ENCODE data around the gene SCNN1B.
"Not testable (repeated sequence)": the region's sequence is repeated elsewhere in the genome, so short reads cannot be mapped to it uniquely, and the experiment has no call there.

Gene SCNN1B

DNA sequence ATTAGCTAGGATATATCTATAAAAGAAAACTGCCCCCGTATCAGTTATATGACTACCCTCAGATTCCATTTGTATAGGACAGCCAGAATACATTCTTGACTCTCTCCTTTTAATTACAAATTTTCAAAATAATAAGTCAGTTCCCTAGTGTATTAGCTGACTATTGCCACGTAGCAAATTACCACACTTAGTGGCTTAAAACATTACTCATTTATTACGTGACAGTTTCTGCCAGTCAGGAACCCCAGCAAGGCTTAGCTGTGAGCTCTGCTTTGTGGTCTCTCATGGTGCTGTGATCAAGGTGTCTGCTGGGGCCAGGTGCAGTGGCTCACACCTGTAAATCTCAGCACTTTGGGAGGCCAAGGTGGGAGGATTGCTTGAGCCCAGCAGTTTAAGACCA is 13.9 kb upstream of the SCNN1B start:
- H3K27ac ChIP-seq (ENCODE audit: low read length) = no peak overlapping the region
- H3K4me1 ChIP-seq (ENCODE audit: control insufficient read depth, insufficient read depth, low read length) = no peaks in the 10 kb centered on the region
- WGBS (ENCODE audit: insufficient coverage, insufficient read length) = no CpG with 5 or more reads among the region's 3 CpGs
- H3K9me3 ChIP-seq (ENCODE audit: control insufficient read depth, insufficient read depth, low read length) = no peaks in the 10 kb centered on the region
- no peak for DNase-seq (ENCODE audit: low read depth, low spot score)
- no peaks in the 10 kb centered on the region for H3K36me3 ChIP-seq (ENCODE audit: control insufficient read depth, insufficient read depth, low read length)
- no peaks in the 10 kb centered on the region for H3K27me3 ChIP-seq (ENCODE audit: control insufficient read depth, insufficient read depth, low read length)
- no peak overlapping the region for H3K4me3 ChIP-seq (ENCODE audit: low read length)

DNA sequence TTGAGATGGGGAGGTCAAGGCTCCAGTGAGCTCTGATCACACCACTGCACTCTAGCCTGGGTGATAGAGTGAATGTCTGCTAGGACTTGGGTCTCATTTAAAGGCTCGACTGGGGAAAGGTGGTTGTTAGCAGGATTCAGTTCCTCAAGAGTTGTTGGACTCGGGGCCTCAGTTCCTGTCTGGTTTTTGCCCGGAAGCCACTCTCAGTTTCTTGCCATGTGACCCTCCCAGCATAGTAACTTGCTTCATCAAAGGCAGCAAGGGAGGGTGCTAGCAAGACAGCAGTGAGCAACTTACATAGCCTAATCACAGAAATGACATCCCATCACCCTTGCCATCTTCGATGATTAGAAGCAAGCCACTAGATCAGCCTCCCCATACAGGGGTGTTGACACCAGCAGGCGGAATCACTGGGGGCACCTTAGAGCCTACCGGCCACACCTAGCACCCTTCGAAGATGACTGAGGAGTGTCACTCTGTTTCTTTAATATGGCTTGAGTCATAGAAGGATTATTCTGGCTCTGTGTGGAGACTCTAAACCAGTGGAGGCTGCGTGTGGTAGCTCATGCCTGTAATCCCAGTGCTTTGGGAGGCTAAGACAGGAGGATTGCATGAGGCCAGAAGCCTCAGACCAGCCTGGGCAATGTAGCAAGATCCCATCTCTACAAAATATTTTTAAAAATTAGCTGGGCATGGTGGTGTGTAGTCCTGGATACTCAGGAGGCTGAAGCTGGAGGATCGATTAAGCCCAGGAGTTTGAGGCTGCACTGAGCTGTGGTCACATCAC is 13.2 kb upstream of the SCNN1B start:
- Histone ChIP-seq H3K27ac (ENCODE audit: low read length) (no peak overlapping the region), H3K9me3 (ENCODE audit: control insufficient read depth, insufficient read depth, low read length) (no peaks in the 10 kb centered on the region), H3K4me3 (ENCODE audit: low read length) (no peak overlapping the region), H3K27me3 (ENCODE audit: control insufficient read depth, insufficient read depth, low read length) (no peaks in the 10 kb centered on the region), H3K4me1 (ENCODE audit: control insufficient read depth, insufficient read depth, low read length) (no peaks in the 10 kb centered on the region), H3K36me3 (ENCODE audit: control insufficient read depth, insufficient read depth, low read length) (no peaks in the 10 kb centered on the region)
- no peak for DNase-seq (ENCODE audit: low read depth, low spot score)
- WGBS (ENCODE audit: insufficient coverage, insufficient read length) = no CpG with 5 or more reads among the region's 9 CpGs

DNA sequence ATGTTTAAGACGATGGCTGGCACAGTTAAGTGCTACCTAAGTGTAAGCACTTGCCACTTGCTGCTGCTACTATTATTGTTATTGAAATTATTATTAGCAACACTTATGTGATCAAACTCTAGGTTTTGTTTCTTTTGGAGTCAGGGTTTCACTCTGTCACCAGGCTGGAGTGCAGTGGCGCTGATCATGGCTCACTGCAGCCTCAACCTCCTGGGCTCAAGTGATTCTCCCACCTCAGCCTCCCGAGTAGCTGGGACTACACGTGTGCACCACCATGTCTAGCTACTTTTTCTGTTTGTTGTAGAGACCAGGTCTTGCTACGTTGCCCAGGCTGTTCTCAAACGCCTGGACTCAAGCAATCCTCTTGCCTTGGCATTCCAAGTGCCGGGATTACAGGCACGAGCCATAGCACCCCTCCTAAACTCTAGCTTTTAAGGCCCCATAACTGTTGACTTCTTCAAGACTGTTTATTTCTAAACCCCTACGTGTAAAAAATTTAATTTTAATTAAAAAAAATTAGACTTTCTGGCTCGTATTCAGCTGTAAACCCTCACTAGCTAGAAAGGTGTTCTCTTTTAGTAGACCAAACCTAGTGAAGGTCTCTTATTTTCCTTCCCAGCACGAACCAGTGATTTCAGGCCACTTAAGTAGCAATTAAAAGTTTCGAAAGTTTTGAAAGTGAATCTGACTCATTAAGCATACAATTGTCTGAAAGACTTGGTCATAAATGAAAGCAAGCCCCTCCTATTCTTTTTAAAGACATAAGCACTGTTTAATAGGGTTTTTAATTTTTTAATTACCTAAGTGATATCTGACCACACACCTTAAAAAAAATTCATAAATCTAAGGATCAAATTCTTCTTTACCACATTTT is 11.7 kb upstream of the SCNN1B start:
- no peaks in the 10 kb centered on the region for H3K27me3 ChIP-seq (ENCODE audit: control insufficient read depth, insufficient read depth, low read length)
- H3K9me3 ChIP-seq (ENCODE audit: control insufficient read depth, insufficient read depth, low read length) = no peaks in the 10 kb centered on the region
- no peaks in the 10 kb centered on the region for H3K36me3 ChIP-seq (ENCODE audit: control insufficient read depth, insufficient read depth, low read length)
- WGBS (ENCODE audit: insufficient coverage, insufficient read length) = no CpG with 5 or more reads among the region's 12 CpGs
- H3K4me1 ChIP-seq (ENCODE audit: control insufficient read depth, insufficient read depth, low read length) = peaks cover 1% of the 10 kb centered on the region; the same call in 1 of the 2 replicates
- H3K27ac ChIP-seq (ENCODE audit: low read length) = no peak overlapping the region
- H3K4me3 ChIP-seq (ENCODE audit: low read length) = no peak overlapping the region
- DNase-seq (ENCODE audit: low read depth, low spot score) = no peak

DNA sequence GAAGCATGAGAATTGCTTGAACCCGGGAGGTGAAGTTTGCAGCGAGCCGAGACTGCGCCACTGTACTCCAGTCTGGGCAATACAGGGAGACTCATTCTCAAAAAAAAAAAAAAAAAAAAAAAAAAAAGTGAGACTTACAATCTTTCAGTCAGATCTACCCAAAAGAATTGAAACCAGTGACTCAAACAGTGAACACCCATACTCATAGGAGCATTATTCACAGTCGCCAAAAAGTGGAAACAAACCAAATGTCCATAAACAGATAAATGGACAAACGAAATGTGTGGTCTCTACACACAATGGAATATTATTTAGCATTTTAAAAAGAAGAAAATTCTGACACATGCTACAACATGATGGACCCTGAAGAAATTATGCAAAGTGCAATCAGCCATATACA is 9.1 kb upstream of the SCNN1B start:
- Histone ChIP-seq H3K4me1 (ENCODE audit: control insufficient read depth, insufficient read depth, low read length) (peaks cover 1% of the 10 kb centered on the region; the same call in 1 of the 2 replicates), H3K9me3 (ENCODE audit: control insufficient read depth, insufficient read depth, low read length) (no peaks in the 10 kb centered on the region), H3K27me3 (ENCODE audit: control insufficient read depth, insufficient read depth, low read length) (no peaks in the 10 kb centered on the region), H3K36me3 (ENCODE audit: control insufficient read depth, insufficient read depth, low read length) (no peaks in the 10 kb centered on the region), H3K27ac (ENCODE audit: low read length) (no peak overlapping the region), H3K4me3 (ENCODE audit: low read length) (no peak overlapping the region)
- no peak for DNase-seq (ENCODE audit: low read depth, low spot score)
- no CpG with 5 or more reads among the region's 6 CpGs for WGBS (ENCODE audit: insufficient coverage, insufficient read length)

DNA sequence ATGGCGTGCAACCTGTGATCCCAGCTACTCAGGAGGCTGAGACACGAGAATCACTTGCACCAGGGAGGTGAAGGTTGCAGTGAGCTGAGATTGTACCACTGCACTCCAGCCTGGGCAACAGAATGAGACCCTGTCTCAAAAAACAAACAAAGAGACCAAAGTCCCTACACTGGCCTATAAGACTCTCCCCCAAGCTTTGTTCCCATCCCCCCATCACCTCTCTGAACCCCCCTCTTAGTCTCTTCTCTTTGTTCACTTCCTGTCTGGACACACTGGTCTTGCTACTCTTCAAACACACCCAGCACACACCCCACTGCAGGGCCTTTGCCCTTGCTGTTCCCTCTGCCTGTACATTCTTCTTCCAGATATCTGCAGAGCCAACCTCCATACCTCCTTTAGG is 7.8 kb upstream of the SCNN1B start:
- Histone ChIP-seq H3K4me1 (ENCODE audit: control insufficient read depth, insufficient read depth, low read length) (peaks cover 1% of the 10 kb centered on the region; the same call in 1 of the 2 replicates), H3K4me3 (ENCODE audit: low read length) (no peak overlapping the region), H3K36me3 (ENCODE audit: control insufficient read depth, insufficient read depth, low read length) (no peaks in the 10 kb centered on the region), H3K27ac (ENCODE audit: low read length) (no peak overlapping the region), H3K9me3 (ENCODE audit: control insufficient read depth, insufficient read depth, low read length) (no peaks in the 10 kb centered on the region), H3K27me3 (ENCODE audit: control insufficient read depth, insufficient read depth, low read length) (no peaks in the 10 kb centered on the region)
- WGBS (ENCODE audit: insufficient coverage, insufficient read length) = no CpG with 5 or more reads among the region's 2 CpGs
- no peak for DNase-seq (ENCODE audit: low read depth, low spot score)

DNA sequence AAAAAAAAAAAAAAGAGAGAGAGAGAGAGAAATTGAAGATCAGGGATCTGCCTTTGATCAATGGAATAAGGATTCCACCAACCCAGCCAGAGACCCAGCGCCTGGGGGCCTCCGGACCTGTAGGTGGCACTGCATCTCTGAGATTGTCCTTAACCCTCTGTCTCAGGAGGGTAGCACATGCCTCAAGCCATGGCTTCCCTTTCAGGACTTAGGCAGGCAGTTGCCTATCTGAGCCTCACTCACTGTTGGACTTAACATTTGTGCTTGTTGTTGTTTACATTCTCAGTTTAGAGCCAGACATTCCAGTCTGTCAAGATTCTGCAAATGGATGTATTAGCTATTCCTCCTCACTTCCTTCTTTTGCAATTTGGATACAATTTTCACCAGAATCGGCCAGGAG is 5.1 kb upstream of the SCNN1B start:
- H3K36me3 ChIP-seq (ENCODE audit: control insufficient read depth, insufficient read depth, low read length) = no peaks in the 10 kb centered on the region
- DNase-seq (ENCODE audit: low read depth, low spot score) = peak; percentile 31
- no peak overlapping the region for H3K27ac ChIP-seq (ENCODE audit: low read length)
- H3K4me3 ChIP-seq (ENCODE audit: low read length) = no peak overlapping the region
- peaks cover 1% of the 10 kb centered on the region for H3K4me1 ChIP-seq (ENCODE audit: control insufficient read depth, insufficient read depth, low read length)
- no peaks in the 10 kb centered on the region for H3K9me3 ChIP-seq (ENCODE audit: control insufficient read depth, insufficient read depth, low read length)
- peaks cover 5% of the 10 kb centered on the region; the same call in 1 of the 2 replicates for H3K27me3 ChIP-seq (ENCODE audit: control insufficient read depth, insufficient read depth, low read length)
- WGBS (ENCODE audit: insufficient coverage, insufficient read length) = no CpG with 5 or more reads among the region's 3 CpGs

DNA sequence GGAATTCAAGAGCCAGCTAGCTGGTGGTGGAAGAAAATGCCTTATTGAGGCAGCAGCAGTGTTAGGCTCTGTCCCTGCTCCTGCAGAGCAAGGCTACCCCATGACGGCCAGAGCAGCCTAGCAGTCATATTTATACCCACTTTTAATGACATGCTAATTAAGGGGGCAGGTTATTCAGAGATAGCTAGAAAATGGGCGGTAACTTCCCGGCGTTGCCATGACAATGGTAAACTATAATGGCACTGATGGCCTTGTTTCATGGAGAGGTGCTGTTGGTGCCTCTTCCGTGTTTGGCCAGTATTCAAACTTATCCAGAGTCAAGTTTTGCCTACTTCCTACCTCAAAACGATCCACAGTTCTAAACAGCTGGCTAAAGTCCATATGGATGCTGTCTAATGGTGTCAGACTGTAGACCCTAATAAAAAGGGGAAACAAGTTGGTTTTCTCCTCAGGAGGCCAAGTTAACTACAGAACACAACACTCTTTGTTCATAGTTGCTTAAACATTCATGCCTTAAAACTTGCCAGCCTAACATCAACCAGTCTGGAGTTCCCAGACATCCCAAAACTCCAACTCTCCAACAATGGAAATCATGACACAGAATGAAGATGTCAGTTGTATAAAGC is 3.7 kb upstream of the SCNN1B start:
- H3K9me3 ChIP-seq (ENCODE audit: control insufficient read depth, insufficient read depth, low read length) = no peaks in the 10 kb centered on the region
- no CpG with 5 or more reads among the region's 6 CpGs for WGBS (ENCODE audit: insufficient coverage, insufficient read length)
- no peaks in the 10 kb centered on the region for H3K36me3 ChIP-seq (ENCODE audit: control insufficient read depth, insufficient read depth, low read length)
- H3K4me3 ChIP-seq (ENCODE audit: low read length) = no peak overlapping the region
- DNase-seq (ENCODE audit: low read depth, low spot score) = no peak
- no peak overlapping the region for H3K27ac ChIP-seq (ENCODE audit: low read length)
- peaks cover 12% of the 10 kb centered on the region for H3K27me3 ChIP-seq (ENCODE audit: control insufficient read depth, insufficient read depth, low read length)
- peaks cover 4% of the 10 kb centered on the region for H3K4me1 ChIP-seq (ENCODE audit: control insufficient read depth, insufficient read depth, low read length)

DNA sequence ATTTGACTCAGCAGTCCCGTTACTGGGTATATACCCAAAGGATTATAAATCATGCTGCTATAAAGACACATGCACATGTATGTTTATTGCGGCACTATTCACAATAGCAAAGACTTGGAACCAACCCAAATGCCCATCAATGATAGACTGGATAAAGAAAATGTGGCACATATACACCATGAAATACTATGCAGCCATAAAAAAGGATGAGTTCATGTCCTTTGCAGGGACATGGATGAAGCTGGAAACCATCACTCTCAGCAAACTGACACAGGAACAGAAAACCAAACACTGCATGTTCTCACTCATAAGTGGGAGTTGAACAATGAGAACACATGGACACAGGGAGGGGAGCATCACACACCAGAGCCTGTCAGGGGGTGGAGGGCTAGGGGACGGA is 2.3 kb upstream of the SCNN1B start:
- not testable (repeated sequence) for H3K9me3 ChIP-seq (ENCODE audit: control insufficient read depth, insufficient read depth, low read length); H3K27ac ChIP-seq (ENCODE audit: low read length); DNase-seq (ENCODE audit: low read depth, low spot score); H3K36me3 ChIP-seq (ENCODE audit: control insufficient read depth, insufficient read depth, low read length); H3K4me3 ChIP-seq (ENCODE audit: low read length); H3K4me1 ChIP-seq (ENCODE audit: control insufficient read depth, insufficient read depth, low read length)
- no CpG with 5 or more reads among the region's 3 CpGs for WGBS (ENCODE audit: insufficient coverage, insufficient read length)
- H3K27me3 ChIP-seq (ENCODE audit: control insufficient read depth, insufficient read depth, low read length) = peaks cover 12% of the 10 kb centered on the region

DNA sequence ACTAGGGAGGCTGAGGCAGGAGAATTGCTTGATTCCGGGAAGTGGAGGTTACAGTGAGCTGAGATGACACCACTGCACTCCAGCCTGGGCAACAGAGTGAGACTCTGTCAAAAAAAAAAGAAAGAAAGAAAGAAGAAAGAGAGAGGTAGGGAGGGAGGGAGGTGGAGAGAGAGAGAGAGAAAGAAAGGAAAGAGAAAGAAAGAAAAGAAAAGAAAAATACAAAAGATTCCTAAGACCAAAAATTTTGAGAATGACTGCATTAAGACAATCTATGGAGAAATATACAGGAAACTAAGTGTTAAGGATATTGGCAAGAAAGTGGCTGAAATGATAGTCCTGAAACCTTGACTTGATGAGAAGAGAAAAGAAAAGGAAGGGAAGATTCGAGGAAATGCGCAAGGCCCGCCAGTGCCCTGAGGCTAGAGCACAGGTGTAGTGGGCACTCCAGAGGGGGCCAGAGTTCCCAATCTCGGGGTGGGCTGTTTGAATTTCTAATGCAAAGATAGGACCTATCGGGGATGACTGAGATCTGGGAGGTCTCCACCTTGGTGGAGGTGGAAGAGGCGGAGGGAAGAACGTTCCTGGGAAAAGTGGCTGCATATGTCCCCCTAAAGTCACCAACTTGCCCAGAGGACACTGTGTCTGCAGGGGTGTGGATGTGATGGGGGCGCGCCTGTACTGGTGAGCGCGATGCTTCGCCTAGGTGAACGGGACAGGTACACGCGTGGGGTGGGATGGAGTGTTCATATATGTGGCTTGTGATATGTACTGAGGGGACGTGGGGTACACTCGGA is 654 bp upstream of the SCNN1B start:
- no peak for DNase-seq (ENCODE audit: low read depth, low spot score)
- peaks cover 3% of the 10 kb centered on the region; the same call in 1 of the 2 replicates for H3K4me1 ChIP-seq (ENCODE audit: control insufficient read depth, insufficient read depth, low read length)
- H3K4me3 ChIP-seq (ENCODE audit: low read length) = peak overlapping the region; percentile 57; the same call in 1 of the 2 replicates
- WGBS (ENCODE audit: insufficient coverage, insufficient read length) = no CpG with 5 or more reads among the region's 18 CpGs
- no peaks in the 10 kb centered on the region for H3K9me3 ChIP-seq (ENCODE audit: control insufficient read depth, insufficient read depth, low read length)
- H3K36me3 ChIP-seq (ENCODE audit: control insufficient read depth, insufficient read depth, low read length) = no peaks in the 10 kb centered on the region
- H3K27ac ChIP-seq (ENCODE audit: low read length) = no peak overlapping the region
- H3K27me3 ChIP-seq (ENCODE audit: control insufficient read depth, insufficient read depth, low read length) = peaks cover 12% of the 10 kb centered on the region

DNA sequence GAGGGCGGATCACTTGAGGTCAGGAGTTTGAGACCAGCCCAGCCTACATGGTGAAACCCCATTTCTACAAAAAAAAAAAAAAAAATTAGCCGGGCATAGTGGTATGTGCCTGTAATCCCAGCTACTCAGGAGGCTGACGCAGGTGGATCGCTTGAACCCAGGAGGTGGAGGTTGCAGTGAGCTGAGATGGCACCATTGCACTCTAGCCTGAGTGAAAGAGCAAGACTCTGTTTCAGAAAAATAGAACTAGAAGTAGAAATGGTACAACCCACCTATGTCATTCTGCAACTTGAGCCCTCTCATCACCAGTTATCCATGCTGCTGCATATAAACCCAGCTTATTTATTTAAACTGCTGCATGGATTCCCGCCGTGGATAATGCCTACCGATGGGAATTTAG is 1.6 kb downstream of the SCNN1B start:
- no peak for DNase-seq (ENCODE audit: low read depth, low spot score)
- H3K27ac ChIP-seq (ENCODE audit: low read length) = no peak overlapping the region
- WGBS (ENCODE audit: insufficient coverage, insufficient read length) = no CpG with 5 or more reads among the region's 7 CpGs
- no peak overlapping the region for H3K4me3 ChIP-seq (ENCODE audit: low read length)
- no peaks in the 10 kb centered on the region for H3K36me3 ChIP-seq (ENCODE audit: control insufficient read depth, insufficient read depth, low read length)
- H3K9me3 ChIP-seq (ENCODE audit: control insufficient read depth, insufficient read depth, low read length) = no peaks in the 10 kb centered on the region
- H3K4me1 ChIP-seq (ENCODE audit: control insufficient read depth, insufficient read depth, low read length) = peaks cover 3% of the 10 kb centered on the region; the same call in 1 of the 2 replicates
- peaks cover 12% of the 10 kb centered on the region for H3K27me3 ChIP-seq (ENCODE audit: control insufficient read depth, insufficient read depth, low read length)
